ENCODE results near the gene MED4.

DNA sequence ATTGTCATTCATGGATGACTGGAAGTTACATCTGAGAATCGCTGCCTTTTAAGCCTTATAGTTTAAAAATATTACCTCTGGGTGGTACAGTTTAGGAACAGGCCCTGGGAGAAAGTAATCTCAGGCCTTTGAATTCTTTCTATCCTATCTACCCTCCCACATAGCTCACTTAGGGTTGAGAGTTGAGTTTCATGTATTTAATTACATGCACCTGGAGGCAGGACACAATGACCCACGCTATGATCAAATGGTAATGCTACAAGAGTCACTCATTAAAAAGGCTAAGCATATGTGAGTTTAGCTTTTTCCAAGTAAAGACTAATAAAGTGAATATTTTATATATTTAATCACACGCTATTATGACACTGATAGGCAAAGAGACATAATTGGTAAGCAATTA lies 25.3 kb upstream of the MED4 start:
- no peak for TF ChIP-seq EZH2phosphoT487 (IDR thresholded peaks at IDR 0.05; ENCODE audit: low read length)
- TF ChIP-seq, protein P1, sequence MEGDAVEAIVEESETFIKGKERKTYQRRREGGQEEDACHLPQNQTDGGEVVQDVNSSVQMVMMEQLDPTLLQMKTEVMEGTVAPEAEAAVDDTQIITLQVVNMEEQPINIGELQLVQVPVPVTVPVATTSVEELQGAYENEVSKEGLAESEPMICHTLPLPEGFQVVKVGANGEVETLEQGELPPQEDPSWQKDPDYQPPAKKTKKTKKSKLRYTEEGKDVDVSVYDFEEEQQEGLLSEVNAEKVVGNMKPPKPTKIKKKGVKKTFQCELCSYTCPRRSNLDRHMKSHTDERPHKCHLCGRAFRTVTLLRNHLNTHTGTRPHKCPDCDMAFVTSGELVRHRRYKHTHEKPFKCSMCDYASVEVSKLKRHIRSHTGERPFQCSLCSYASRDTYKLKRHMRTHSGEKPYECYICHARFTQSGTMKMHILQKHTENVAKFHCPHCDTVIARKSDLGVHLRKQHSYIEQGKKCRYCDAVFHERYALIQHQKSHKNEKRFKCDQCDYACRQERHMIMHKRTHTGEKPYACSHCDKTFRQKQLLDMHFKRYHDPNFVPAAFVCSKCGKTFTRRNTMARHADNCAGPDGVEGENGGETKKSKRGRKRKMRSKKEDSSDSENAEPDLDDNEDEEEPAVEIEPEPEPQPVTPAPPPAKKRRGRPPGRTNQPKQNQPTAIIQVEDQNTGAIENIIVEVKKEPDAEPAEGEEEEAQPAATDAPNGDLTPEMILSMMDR (IDR thresholded peaks at IDR 0.05; ENCODE audit: low read length): no peak

All from MM.1S (cell line).